BLaER1 treated with 17β-estradiol and CSF1 and Interleukin-3, amounts not matched to agents 10 nM and 100 nM (cell line): ENCODE measurements around the gene MC1R.
"Not testable (repeated sequence)": the region's sequence is repeated elsewhere in the genome, so short reads cannot be mapped to it uniquely, and the experiment has no call there.

Experiments
- H3K27ac ChIP-seq, 11 experiments: shearing (Covaris generic); formaldehyde crosslinking; 2 replicates each; pipeline ENCODE4 v1.8.1; 2022
- H3K27me3 ChIP-seq, 11 experiments: shearing (Covaris generic); formaldehyde crosslinking; 2 replicates each; pipeline ENCODE4 v1.8.1; 2022
- H3K36me3 ChIP-seq, 11 experiments: shearing (Covaris generic); formaldehyde crosslinking; 2 replicates each; pipeline ENCODE4 v1.8.1; 2022
- H3K4me1 ChIP-seq, 10 experiments: shearing (Covaris generic); formaldehyde crosslinking; 2 replicates each; pipeline ENCODE4 v1.8.1; 2022
- H3K4me2 ChIP-seq, 11 experiments: shearing (Covaris generic); formaldehyde crosslinking; 2 replicates each; pipeline ENCODE4 v1.8.1; 2022
- H3K4me3 ChIP-seq, 10 experiments: shearing (Covaris generic); formaldehyde crosslinking; 2 replicates each; pipeline ENCODE4 v1.8.1; 2022
- H3K9ac ChIP-seq, 11 experiments: shearing (Covaris generic); formaldehyde crosslinking; 2 replicates each; pipeline ENCODE4 v1.8.1; 2022
- H3K9me3 ChIP-seq, 11 experiments: shearing (Covaris generic); formaldehyde crosslinking; replicated peaks in 1 of 11; 2 replicates each; pipeline ENCODE4 v1.8.1; 2022
- H4K20me1 ChIP-seq, 11 experiments: shearing (Covaris generic); formaldehyde crosslinking; 2 replicates each; pipeline ENCODE4 v1.8.1; 2022
- Cebpa-rat ChIP-seq, 11 experiments: shearing (Covaris generic); IDR thresholded peaks; 2 replicates each; pipeline ENCODE4 v1.8.1; 2022

Gene MC1R

GRCh38 chr16:89931964-89932363 is 13.3 kb downstream of the MC1R start:
- Histone ChIP-seq H3K36me3 (peaks cover 23 to 80% (median 61%) of the 10 kb centered on the region in 11 experiments; a peak in 21 of 22 replicates), H3K9me3 (0 out of 22 replicates have a peak, but pooled peaks cover 0 to 6% (median 0%) of the 10 kb centered on the region in 11 experiments), H3K9ac (no peak overlapping the region), H3K4me3 (no peak overlapping the region), H3K4me1 (peaks cover 2 to 32% (median 27%) of the 10 kb centered on the region in 10 experiments; a peak in 18 of 20 replicates), H4K20me1 (peaks cover 14 to 95% (median 47%) of the 10 kb centered on the region in 11 experiments; a peak in 20 of 22 replicates), H3K27ac (no peak overlapping the region), H3K27me3 (no peaks in the 10 kb centered on the region), H3K4me2 (peak overlapping the region in 5 of 11 experiments; percentile 47 to 75 (median 55); a peak in 6 of 22 replicates)
- no peak for TF ChIP-seq Cebpa-rat (IDR thresholded peaks at IDR 0.05)

DNA sequence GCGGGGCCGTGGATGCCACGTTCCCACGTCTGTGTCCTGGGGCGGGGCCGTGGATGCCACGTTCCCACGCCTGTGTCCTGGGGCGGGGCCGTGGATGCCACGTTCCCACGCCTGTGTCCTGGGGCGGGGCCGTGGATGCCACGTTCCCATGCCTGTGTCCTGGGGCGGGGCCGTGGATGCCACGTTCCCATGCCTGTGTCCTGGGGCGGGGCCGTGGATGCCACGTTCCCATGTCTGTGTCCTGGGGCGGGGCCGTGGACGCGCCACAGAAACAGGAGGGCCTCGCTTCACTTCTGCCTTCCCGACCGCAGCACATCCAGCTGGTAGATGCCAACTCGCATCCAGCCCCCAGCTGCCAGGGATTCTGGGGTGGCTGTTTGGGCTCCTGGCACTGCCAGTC is 15.4 kb downstream of the MC1R start:
- peaks cover 0 to 35% (median 26%) of the 10 kb centered on the region in 10 experiments; a peak in 17 of 20 replicates for H3K4me1 ChIP-seq
- not testable (repeated sequence) for H3K9ac ChIP-seq, H3K27me3 ChIP-seq, H3K4me3 ChIP-seq, H3K27ac ChIP-seq, H3K9me3 ChIP-seq, H3K4me2 ChIP-seq
- peaks cover 0 to 79% (median 29%) of the 10 kb centered on the region in 11 experiments; a peak in 17 of 22 replicates for H4K20me1 ChIP-seq
- H3K36me3 ChIP-seq = peaks cover 23 to 75% (median 60%) of the 10 kb centered on the region in 11 experiments; a peak in 21 of 22 replicates

DNA sequence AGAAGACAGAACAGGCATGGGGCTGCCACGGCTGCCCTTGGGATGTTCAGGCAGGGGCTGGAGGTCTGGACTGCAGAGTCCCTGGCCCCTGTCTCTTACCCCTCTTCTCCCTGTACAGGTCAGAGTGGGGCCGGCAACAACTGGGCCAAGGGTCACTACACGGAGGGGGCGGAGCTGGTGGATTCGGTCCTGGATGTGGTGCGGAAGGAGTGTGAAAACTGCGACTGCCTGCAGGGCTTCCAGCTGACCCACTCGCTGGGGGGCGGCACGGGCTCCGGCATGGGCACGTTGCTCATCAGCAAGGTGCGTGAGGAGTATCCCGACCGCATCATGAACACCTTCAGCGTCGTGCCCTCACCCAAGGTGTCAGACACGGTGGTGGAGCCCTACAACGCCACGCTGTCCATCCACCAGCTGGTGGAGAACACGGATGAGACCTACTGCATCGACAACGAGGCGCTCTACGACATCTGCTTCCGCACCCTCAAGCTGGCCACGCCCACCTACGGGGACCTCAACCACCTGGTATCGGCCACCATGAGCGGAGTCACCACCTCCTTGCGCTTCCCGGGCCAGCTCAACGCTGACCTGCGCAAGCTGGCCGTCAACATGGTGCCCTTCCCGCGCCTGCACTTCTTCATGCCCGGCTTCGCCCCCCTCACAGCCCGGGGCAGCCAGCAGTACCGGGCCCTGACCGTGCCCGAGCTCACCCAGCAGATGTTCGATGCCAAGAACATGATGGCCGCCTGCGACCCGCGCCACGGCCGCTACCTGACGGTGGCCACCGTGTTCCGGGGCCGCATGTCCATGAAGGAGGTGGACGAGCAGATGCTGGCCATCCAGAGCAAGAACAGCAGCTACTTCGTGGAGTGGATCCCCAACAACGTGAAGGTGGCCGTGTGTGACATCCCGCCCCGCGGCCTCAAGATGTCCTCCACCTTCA is 16.2 kb downstream of the MC1R start:
- Histone ChIP-seq H3K27ac (no peak overlapping the region), H3K4me2 (no peak overlapping the region), H3K27me3 (no peaks in the 10 kb centered on the region), H3K4me3 (no peak overlapping the region), H3K4me1 (peaks cover 0 to 30% (median 19%) of the 10 kb centered on the region in 10 experiments; a peak in 17 of 20 replicates), H3K36me3 (peaks cover 23 to 67% (median 52%) of the 10 kb centered on the region in 11 experiments; a peak in 21 of 22 replicates), H3K9me3 (0 out of 22 replicates have a peak, but pooled peaks cover 0 to 3% (median 0%) of the 10 kb centered on the region in 11 experiments), H4K20me1 (peaks cover 0 to 70% (median 24%) of the 10 kb centered on the region in 11 experiments; a peak in 17 of 22 replicates), H3K9ac (no peak overlapping the region)
- no peak for TF ChIP-seq Cebpa-rat (IDR thresholded peaks at IDR 0.05)

DNA sequence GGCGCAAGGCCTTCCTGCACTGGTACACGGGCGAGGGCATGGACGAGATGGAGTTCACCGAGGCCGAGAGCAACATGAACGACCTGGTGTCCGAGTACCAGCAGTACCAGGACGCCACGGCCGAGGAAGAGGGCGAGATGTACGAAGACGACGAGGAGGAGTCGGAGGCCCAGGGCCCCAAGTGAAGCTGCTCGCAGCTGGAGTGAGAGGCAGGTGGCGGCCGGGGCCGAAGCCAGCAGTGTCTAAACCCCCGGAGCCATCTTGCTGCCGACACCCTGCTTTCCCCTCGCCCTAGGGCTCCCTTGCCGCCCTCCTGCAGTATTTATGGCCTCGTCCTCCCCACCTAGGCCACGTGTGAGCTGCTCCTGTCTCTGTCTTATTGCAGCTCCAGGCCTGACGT is 17.0 kb downstream of the MC1R start:
- H3K36me3 ChIP-seq = peaks cover 23 to 59% (median 50%) of the 10 kb centered on the region in 11 experiments; a peak in 21 of 22 replicates
- H3K4me3 ChIP-seq, H3K9ac ChIP-seq, H3K4me2 ChIP-seq, H3K27me3 ChIP-seq, H3K27ac ChIP-seq, H3K9me3 ChIP-seq: not testable (repeated sequence)
- peaks cover 0 to 26% (median 13%) of the 10 kb centered on the region in 10 experiments; a peak in 17 of 20 replicates for H3K4me1 ChIP-seq
- peaks cover 0 to 63% (median 21%) of the 10 kb centered on the region in 11 experiments; a peak in 17 of 22 replicates for H4K20me1 ChIP-seq

DNA sequence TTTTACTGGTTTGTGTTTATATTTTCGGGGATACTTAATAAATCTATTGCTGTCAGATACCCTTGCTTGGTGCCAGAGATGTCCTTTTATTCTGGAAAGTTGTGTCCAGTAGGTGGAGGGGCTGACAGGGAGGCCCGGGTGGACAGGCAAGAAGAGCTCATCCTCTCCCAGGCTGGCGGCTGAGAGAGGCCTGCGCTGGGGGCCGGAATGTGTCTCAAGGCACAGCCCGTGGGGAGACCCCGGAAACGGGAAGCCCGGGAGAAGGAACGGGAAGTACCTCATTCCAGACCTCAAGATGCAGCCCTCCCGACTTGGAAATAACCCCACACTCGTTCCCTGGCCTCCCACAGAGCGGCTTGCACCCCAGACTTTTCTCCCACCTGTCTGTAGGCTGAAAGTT is 17.4 kb downstream of the MC1R start:
- Histone ChIP-seq H3K27ac (no peak overlapping the region), H3K27me3 (no peaks in the 10 kb centered on the region), H3K4me1 (peaks cover 0 to 26% (median 10%) of the 10 kb centered on the region in 10 experiments; a peak in 17 of 20 replicates), H3K9ac (no peak overlapping the region), H4K20me1 (peaks cover 0 to 59% (median 18%) of the 10 kb centered on the region in 11 experiments; a peak in 17 of 22 replicates), H3K4me3 (no peak overlapping the region), H3K36me3 (peaks cover 23 to 58% (median 50%) of the 10 kb centered on the region in 11 experiments; a peak in 21 of 22 replicates), H3K4me2 (no peak overlapping the region), H3K9me3 (no peaks in the 10 kb centered on the region)
- no peak for TF ChIP-seq Cebpa-rat (IDR thresholded peaks at IDR 0.05)

GRCh38 chr16:89936508-89936907 is 17.8 kb downstream of the MC1R start:
- Histone ChIP-seq H3K27ac (no peak overlapping the region), H3K36me3 (peaks cover 23 to 53% (median 49%) of the 10 kb centered on the region in 11 experiments; a peak in 21 of 22 replicates), H4K20me1 (peaks cover 0 to 54% (median 13%) of the 10 kb centered on the region in 11 experiments; a peak in 17 of 22 replicates), H3K4me1 (peaks cover 0 to 24% (median 9%) of the 10 kb centered on the region in 10 experiments; a peak in 16 of 20 replicates), H3K4me2 (no peak overlapping the region), H3K9ac (no peak overlapping the region), H3K27me3 (no peaks in the 10 kb centered on the region), H3K4me3 (no peak overlapping the region), H3K9me3 (no peaks in the 10 kb centered on the region)
- TF ChIP-seq Cebpa-rat (IDR thresholded peaks at IDR 0.05) = no peak

DNA sequence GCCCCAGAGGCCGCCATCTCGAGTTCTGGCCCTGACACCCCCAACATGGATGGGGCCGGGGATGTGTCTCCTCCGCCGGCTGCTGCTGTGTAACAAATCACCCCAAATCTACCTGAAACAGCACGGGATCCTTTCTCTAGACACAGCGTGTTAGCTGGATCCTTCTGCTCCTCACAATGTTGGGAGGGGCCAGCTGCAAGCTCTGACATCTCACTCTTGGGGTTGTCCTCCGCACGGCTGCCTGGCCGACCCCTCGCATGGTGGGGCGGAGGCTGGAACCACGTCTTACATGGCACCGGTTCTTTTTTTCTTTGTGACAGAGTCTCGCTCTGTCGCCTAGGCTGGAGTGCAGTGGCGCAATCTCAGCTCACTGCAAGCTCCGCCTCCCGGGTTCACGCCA is 18.3 kb downstream of the MC1R start:
- Histone ChIP-seq H3K9me3 (no peaks in the 10 kb centered on the region), H3K36me3 (peaks cover 20 to 49% (median 45%) of the 10 kb centered on the region in 11 experiments; a peak in 21 of 22 replicates), H3K27me3 (no peaks in the 10 kb centered on the region), H4K20me1 (peaks cover 0 to 49% (median 9%) of the 10 kb centered on the region in 11 experiments; a peak in 15 of 22 replicates), H3K4me2 (no peak overlapping the region), H3K27ac (no peak overlapping the region), H3K9ac (no peak overlapping the region), H3K4me3 (no peak overlapping the region), H3K4me1 (peaks cover 3 to 24% (median 10%) of the 10 kb centered on the region in 10 experiments; a peak in 18 of 20 replicates)
- TF ChIP-seq Cebpa-rat (IDR thresholded peaks at IDR 0.05) = no peak

GRCh38 chr16:89938175-89938885 is 19.7 kb downstream of the MC1R start:
- H3K9ac ChIP-seq = no peak overlapping the region
- TF ChIP-seq Cebpa-rat (IDR thresholded peaks at IDR 0.05) = no peak
- H3K9me3 ChIP-seq = no peaks in the 10 kb centered on the region
- no peak overlapping the region for H3K4me2 ChIP-seq
- no peaks in the 10 kb centered on the region; a peak in 1 of 22 replicates for H3K27me3 ChIP-seq
- H3K27ac ChIP-seq = no peak overlapping the region
- H3K4me1 ChIP-seq = peaks cover 6 to 37% (median 19%) of the 10 kb centered on the region in 10 experiments; a peak in 18 of 20 replicates
- peaks cover 13 to 36% (median 31%) of the 10 kb centered on the region in 11 experiments; a peak in 21 of 22 replicates for H3K36me3 ChIP-seq
- H4K20me1 ChIP-seq = peaks cover 0 to 36% (median 0%) of the 10 kb centered on the region in 11 experiments; a peak in 7 of 22 replicates
- H3K4me3 ChIP-seq = no peak overlapping the region
